ENCODE measurements around the gene ZMAT2. TPM values are rescaled to one million over a fixed set of nuclear protein-coding genes. Genes with fewer than 3 reads are reported as not detected.

Gene ZMAT2
- total RNA-seq, 1 donor from 2014 or later = 71.5 TPM

DNA sequence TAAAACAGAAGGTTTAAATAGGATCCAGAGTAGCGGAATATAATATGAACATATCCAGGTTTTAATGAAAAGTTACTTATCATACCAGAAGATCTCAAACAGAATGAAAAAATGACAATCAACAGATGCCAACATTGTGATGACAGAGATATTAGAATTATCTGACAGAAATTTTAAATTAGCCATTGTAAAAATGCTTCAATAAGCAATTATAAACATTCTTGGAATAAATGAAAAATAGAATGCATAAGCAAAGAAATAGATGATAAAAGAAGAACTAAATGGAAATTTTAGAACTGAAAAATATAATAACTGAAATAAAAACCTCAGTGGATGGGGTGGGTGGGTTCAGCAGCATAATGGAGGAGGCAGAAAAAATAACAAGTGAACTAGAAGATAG lies 37.2 kb downstream of the ZMAT2 start:
- TF ChIP-seq EZH2 (IDR thresholded peaks at IDR 0.05) = no peak
- no peak for TF ChIP-seq EZH2phosphoT487 (IDR thresholded peaks at IDR 0.05)
- TF ChIP-seq, protein P1, sequence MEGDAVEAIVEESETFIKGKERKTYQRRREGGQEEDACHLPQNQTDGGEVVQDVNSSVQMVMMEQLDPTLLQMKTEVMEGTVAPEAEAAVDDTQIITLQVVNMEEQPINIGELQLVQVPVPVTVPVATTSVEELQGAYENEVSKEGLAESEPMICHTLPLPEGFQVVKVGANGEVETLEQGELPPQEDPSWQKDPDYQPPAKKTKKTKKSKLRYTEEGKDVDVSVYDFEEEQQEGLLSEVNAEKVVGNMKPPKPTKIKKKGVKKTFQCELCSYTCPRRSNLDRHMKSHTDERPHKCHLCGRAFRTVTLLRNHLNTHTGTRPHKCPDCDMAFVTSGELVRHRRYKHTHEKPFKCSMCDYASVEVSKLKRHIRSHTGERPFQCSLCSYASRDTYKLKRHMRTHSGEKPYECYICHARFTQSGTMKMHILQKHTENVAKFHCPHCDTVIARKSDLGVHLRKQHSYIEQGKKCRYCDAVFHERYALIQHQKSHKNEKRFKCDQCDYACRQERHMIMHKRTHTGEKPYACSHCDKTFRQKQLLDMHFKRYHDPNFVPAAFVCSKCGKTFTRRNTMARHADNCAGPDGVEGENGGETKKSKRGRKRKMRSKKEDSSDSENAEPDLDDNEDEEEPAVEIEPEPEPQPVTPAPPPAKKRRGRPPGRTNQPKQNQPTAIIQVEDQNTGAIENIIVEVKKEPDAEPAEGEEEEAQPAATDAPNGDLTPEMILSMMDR (IDR thresholded peaks at IDR 0.05) = no peak
- Mint-ChIP-seq H3K27ac (no peak overlapping the region), H3K4me1 (peaks cover 3% of the 10 kb centered on the region), H3K36me3 (no peaks in the 10 kb centered on the region), H3K4me3 (no peak overlapping the region), H3K9me3 (peaks cover 8% of the 10 kb centered on the region), H3K27me3 (ENCODE audit: insufficient read depth, low read depth) (peaks cover 2% of the 10 kb centered on the region)
- Histone ChIP-seq H3K4me2 (no peak overlapping the region), H3K79me2 (ENCODE audit: low read depth) (no peaks in the 10 kb centered on the region), H3K9ac (no peak overlapping the region), H4K20me1 (ENCODE audit: low read depth) (no peaks in the 10 kb centered on the region), H2AFZ (replicated peaks) (no peak overlapping the region), H3K9me3 (ENCODE audit: low read depth) (no peaks in the 10 kb centered on the region), H3K4me1 (no peaks in the 10 kb centered on the region), H3K27me3 (no peaks in the 10 kb centered on the region), H3K36me3 (no peaks in the 10 kb centered on the region), H3K27ac (no peak overlapping the region), H3F3A (ENCODE audit: low read depth) (no peaks in the 10 kb centered on the region), H3K4me3 (no peak overlapping the region)
- DNase-seq (ENCODE audit: low spot score) = no peak

DNA sequence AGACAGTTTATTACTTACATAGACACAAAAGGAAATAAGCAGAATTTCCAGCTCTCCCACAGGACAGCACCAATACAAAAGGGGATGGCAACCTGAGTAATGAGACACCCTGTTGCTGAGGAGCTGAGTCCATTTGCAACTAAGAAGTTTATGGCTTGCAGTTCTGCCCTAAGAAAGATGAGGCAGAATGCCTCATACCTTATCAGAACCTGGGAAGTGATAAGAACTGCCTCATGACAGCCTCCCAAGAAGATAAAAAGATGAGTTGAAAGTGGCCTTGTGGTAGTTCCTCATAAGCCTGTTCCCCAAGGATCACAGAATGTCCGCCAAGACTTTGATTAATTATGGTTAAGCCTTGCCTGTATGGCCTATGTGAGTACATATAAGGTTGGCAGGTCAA lies 41.7 kb downstream of the ZMAT2 start:
- no peaks in the 10 kb centered on the region for H3K36me3 Mint-ChIP-seq
- no peak overlapping the region for H2AFZ ChIP-seq (replicated peaks)
- no peaks in the 10 kb centered on the region for H4K20me1 ChIP-seq (ENCODE audit: low read depth)
- H3K4me3 Mint-ChIP-seq = no peak overlapping the region
- TF ChIP-seq EZH2phosphoT487 (IDR thresholded peaks at IDR 0.05) (no peak), EZH2 (IDR thresholded peaks at IDR 0.05) (no peak)
- TF ChIP-seq, protein P1 (IDR thresholded peaks at IDR 0.05) = no peak
- no peak for DNase-seq (ENCODE audit: low spot score)
- H3K27ac ChIP-seq = no peak overlapping the region
- H3K9me3 ChIP-seq (ENCODE audit: low read depth) = no peaks in the 10 kb centered on the region
- no peaks in the 10 kb centered on the region for H3K4me1 ChIP-seq
- H3K9ac ChIP-seq = no peak overlapping the region
- no peaks in the 10 kb centered on the region for H3K79me2 ChIP-seq (ENCODE audit: low read depth)
- H3F3A ChIP-seq (ENCODE audit: low read depth) = no peaks in the 10 kb centered on the region
- H3K27me3 ChIP-seq = no peaks in the 10 kb centered on the region
- peaks cover 13% of the 10 kb centered on the region for H3K9me3 Mint-ChIP-seq
- no peak overlapping the region for H3K4me3 ChIP-seq
- no peak overlapping the region for H3K27ac Mint-ChIP-seq
- no peak overlapping the region for H3K4me2 ChIP-seq
- H3K27me3 Mint-ChIP-seq (ENCODE audit: insufficient read depth, low read depth) = peaks cover 2% of the 10 kb centered on the region
- no peaks in the 10 kb centered on the region for H3K36me3 ChIP-seq
- H3K4me1 Mint-ChIP-seq = no peaks in the 10 kb centered on the region

DNA sequence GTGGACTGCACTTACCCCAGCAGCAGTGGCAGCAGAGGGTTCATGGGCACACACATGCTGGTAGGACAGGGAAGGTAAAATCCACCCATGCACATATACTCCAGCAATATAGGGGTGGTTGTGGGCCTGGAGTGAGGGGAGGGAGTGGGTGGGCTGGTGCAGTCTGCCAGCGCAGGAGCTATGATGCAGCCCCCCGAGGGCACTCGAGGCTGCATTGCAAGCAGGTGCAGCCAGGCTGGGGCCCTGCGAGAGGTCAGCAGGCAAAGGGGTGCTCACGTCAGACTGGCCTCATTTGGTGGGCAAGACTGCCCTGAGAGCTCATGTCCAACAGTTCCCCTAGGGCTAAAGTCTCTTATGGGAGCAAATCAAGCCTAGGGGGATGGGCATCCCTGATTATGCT lies 53.3 kb downstream of the ZMAT2 start:
- H3K4me3 Mint-ChIP-seq = no peak overlapping the region
- H3F3A ChIP-seq (ENCODE audit: low read depth) = no peaks in the 10 kb centered on the region
- no peaks in the 10 kb centered on the region for H3K4me1 Mint-ChIP-seq
- DNase-seq (ENCODE audit: low spot score) = no peak
- H3K79me2 ChIP-seq (ENCODE audit: low read depth) = no peaks in the 10 kb centered on the region
- peaks cover 3% of the 10 kb centered on the region for H3K27me3 Mint-ChIP-seq (ENCODE audit: insufficient read depth, low read depth)
- TF ChIP-seq EZH2 (IDR thresholded peaks at IDR 0.05) = no peak
- TF ChIP-seq, protein P1 (IDR thresholded peaks at IDR 0.05) = no peak
- TF ChIP-seq EZH2phosphoT487 (IDR thresholded peaks at IDR 0.05) = no peak
- H3K36me3 ChIP-seq = no peaks in the 10 kb centered on the region
- H3K27me3 ChIP-seq = no peaks in the 10 kb centered on the region
- H4K20me1 ChIP-seq (ENCODE audit: low read depth) = no peaks in the 10 kb centered on the region
- H3K9me3 ChIP-seq (ENCODE audit: low read depth) = peaks cover 16% of the 10 kb centered on the region
- no peaks in the 10 kb centered on the region for H3K4me1 ChIP-seq
- H3K4me2 ChIP-seq = no peak overlapping the region
- H3K4me3 ChIP-seq = no peak overlapping the region
- H2AFZ ChIP-seq (replicated peaks) = no peak overlapping the region
- H3K9ac ChIP-seq = no peak overlapping the region
- H3K27ac Mint-ChIP-seq = no peak overlapping the region
- H3K27ac ChIP-seq = no peak overlapping the region
- no peaks in the 10 kb centered on the region for H3K36me3 Mint-ChIP-seq
- peaks cover 54% of the 10 kb centered on the region for H3K9me3 Mint-ChIP-seq

Small RNA genes within 50 kb of the gene (small RNA-seq; reads per million reads assigned to genes)
- gene VTRNA1-1 (4.0 reads per million, percentile 93 among the genes with 10 or more reads in this experiment), gene VTRNA1-2 (not detected), gene VTRNA1-3 (1.5 reads per million, percentile 85 among the genes with 10 or more reads in this experiment)

Other genes with a start within 250 kb of the ZMAT2 start
- gene EIF4EBP3, start 152.8 kb upstream of the ZMAT2 start, total RNA-seq (ENCODE audit: low replicate concordance) = 0.53 and 1.1 TPM in 2 replicates
- 16.9 and 26.9 TPM in 2 replicates for gene SRA1, start 143.0 kb upstream of the ZMAT2 start, total RNA-seq (ENCODE audit: low replicate concordance)
- 20.7 and 23.6 TPM in 2 replicates for gene APBB3, start 135.8 kb upstream of the ZMAT2 start, total RNA-seq (ENCODE audit: low replicate concordance)
- gene SLC35A4, start 135.6 kb upstream of the ZMAT2 start, total RNA-seq (ENCODE audit: low replicate concordance) = 20.7 and 26.7 TPM in 2 replicates
- gene CD14, start 67.3 kb upstream of the ZMAT2 start, total RNA-seq (ENCODE audit: low replicate concordance) = not detected in 2 replicates
- 17.8 and 106 TPM in 2 replicates for gene TMCO6, start 61.0 kb upstream of the ZMAT2 start, total RNA-seq (ENCODE audit: low replicate concordance)
- 53.8 and 59.4 TPM in 2 replicates for gene NDUFA2, start 52.8 kb upstream of the ZMAT2 start, total RNA-seq (ENCODE audit: low replicate concordance)
- gene IK, start 52.6 kb upstream of the ZMAT2 start, total RNA-seq (ENCODE audit: low replicate concordance) = 97.0 and 131 TPM in 2 replicates
- gene WDR55, start 35.5 kb upstream of the ZMAT2 start, total RNA-seq (ENCODE audit: low replicate concordance) = 6.9 and 15.1 TPM in 2 replicates
- gene DND1, start 26.9 kb upstream of the ZMAT2 start, total RNA-seq (ENCODE audit: low replicate concordance) = 0.37 and 1.1 TPM in 2 replicates
- 44.9 and 45.7 TPM in 2 replicates for gene HARS1, start 9.1 kb upstream of the ZMAT2 start, total RNA-seq (ENCODE audit: low replicate concordance)
- 30.6 and 34.1 TPM in 2 replicates for gene HARS2, start 9.0 kb upstream of the ZMAT2 start, total RNA-seq (ENCODE audit: low replicate concordance)
- 0.19 and 0.24 TPM in 2 replicates for gene PCDHA1, start 85.7 kb downstream of the ZMAT2 start, total RNA-seq (ENCODE audit: low replicate concordance)
- 3.7 and 5.9 TPM in 2 replicates for gene PCDHA2, start 94.4 kb downstream of the ZMAT2 start, total RNA-seq (ENCODE audit: low replicate concordance)
- gene PCDHA3, start 100.6 kb downstream of the ZMAT2 start, total RNA-seq (ENCODE audit: low replicate concordance) = 2.8 and 4.0 TPM in 2 replicates
- 9.7 and 13.7 TPM in 2 replicates for gene PCDHA4, start 106.6 kb downstream of the ZMAT2 start, total RNA-seq (ENCODE audit: low replicate concordance)
- gene PCDHA5, start 121.2 kb downstream of the ZMAT2 start, total RNA-seq (ENCODE audit: low replicate concordance) = 2.4 and 2.7 TPM in 2 replicates
- 2.0 and 2.8 TPM in 2 replicates for gene PCDHA6, start 127.5 kb downstream of the ZMAT2 start, total RNA-seq (ENCODE audit: low replicate concordance)
- gene PCDHA7, start 133.8 kb downstream of the ZMAT2 start, total RNA-seq (ENCODE audit: low replicate concordance) = 0.36 and 2.7 TPM in 2 replicates
- gene PCDHA8, start 140.7 kb downstream of the ZMAT2 start, total RNA-seq (ENCODE audit: low replicate concordance) = 0.90 and 1.6 TPM in 2 replicates
- 2.0 TPM in 2 replicates for gene PCDHA9, start 147.9 kb downstream of the ZMAT2 start, total RNA-seq (ENCODE audit: low replicate concordance)
- gene PCDHA10, start 155.4 kb downstream of the ZMAT2 start, total RNA-seq (ENCODE audit: low replicate concordance) = 8.0 and 11.7 TPM in 2 replicates
- 5.4 and 6.3 TPM in 2 replicates for gene PCDHA11, start 168.5 kb downstream of the ZMAT2 start, total RNA-seq (ENCODE audit: low replicate concordance)
- gene PCDHA12, start 174.9 kb downstream of the ZMAT2 start, total RNA-seq (ENCODE audit: low replicate concordance) = 3.4 and 5.9 TPM in 2 replicates
- gene PCDHA13, start 181.7 kb downstream of the ZMAT2 start, total RNA-seq (ENCODE audit: low replicate concordance) = 1.9 and 2.3 TPM in 2 replicates
- 2.9 and 5.9 TPM in 2 replicates for gene PCDHAC1, start 225.9 kb downstream of the ZMAT2 start, total RNA-seq (ENCODE audit: low replicate concordance)